OCI-LY3 (cell line): ENCODE data around the gene SHANK2.

Source experiments
- H2AFZ ChIP-seq: fragments of 200-600, 300-600 bp; shearing (Covaris generic); 2 replicates; pipeline ENCODE4 v1.6.0; 2014; ENCODE audit warnings: antibody characterized with exemption, low read depth, low read length
- H3K27ac ChIP-seq: fragments of 200-600, 300-600 bp; sonication (generic); 2 replicates; pipeline ENCODE4 v1.5.1; 2014; ENCODE audit warnings: mild to moderate bottlenecking, low read length, moderate library complexity, mixed read lengths
- H3K27me3 ChIP-seq: fragments of 200-600, 300-600 bp; sonication (generic); 2 replicates; pipeline ENCODE4 v1.6.1; 2014; ENCODE audit warnings: low read depth, low read length, mixed read lengths
- H3K36me3 ChIP-seq: fragments of 200-600, 300-600 bp; sonication (generic); replicated peaks from 2 replicates; pipeline ENCODE3; 2014; ENCODE audit warnings: low read depth, low read length, mixed read lengths
- H3K4me1 ChIP-seq: fragments of 300-600, 200-600 bp; sonication (generic); 2 replicates; pipeline ENCODE4 v1.6.1; 2014; ENCODE audit warnings: low read length, mixed read lengths
- H3K4me2 ChIP-seq: fragments of 200-600, 300-600 bp; sonication (generic); 2 replicates; pipeline ENCODE4 v1.6.1; 2014; ENCODE audit warnings: low read length, mixed read lengths
- H3K4me3 ChIP-seq: fragments of 300-600, 200-600 bp; sonication (generic); 2 replicates; pipeline ENCODE4 v1.5.1; 2014; ENCODE audit warnings: antibody characterized with exemption, mild to moderate bottlenecking, low read length, moderate library complexity
- H3K79me2 ChIP-seq: fragments of 300-600, 200-600 bp; shearing (Covaris generic); 2 replicates; pipeline ENCODE4 v1.6.1; 2014; ENCODE audit warnings: mild to moderate bottlenecking, low read length, mixed read lengths
- H3K9ac ChIP-seq: fragments of 300-600, 200-600 bp; shearing (Covaris generic); 2 replicates; pipeline ENCODE4 v1.6.0; 2014; ENCODE audit warnings: mild to moderate bottlenecking, low read length, moderate library complexity
- H3K9me3 ChIP-seq: fragments of 200-600, 300-600 bp; shearing (Covaris generic); 2 replicates; pipeline ENCODE4 v1.6.1; 2014; ENCODE audit warnings: low read length, mixed read lengths; ENCODE audit not compliant: insufficient read depth
- H4K20me1 ChIP-seq: fragments of 200-600, 300-600 bp; sonication (generic); 2 replicates; pipeline ENCODE4 v1.6.1; 2016; ENCODE audit warnings: low read length, mixed read lengths; ENCODE audit not compliant: insufficient read depth
- EZH2phosphoT487 ChIP-seq: fragments of 200-600 bp; shearing (Covaris generic); IDR thresholded peaks from 2 replicates; pipeline ENCODE4 v1.6.1; 2018; ENCODE audit warnings: antibody characterized with exemption, mixed run types, low read depth
- TF ChIP-seq, protein P1 (sequence below): fragments of 200-600, 300-600 bp; sonication (generic); IDR thresholded peaks from 2 replicates; pipeline ENCODE4 v1.5.1; 2014; ENCODE audit warnings: antibody characterized with exemption, low read length, low read depth

Gene SHANK2

DNA sequence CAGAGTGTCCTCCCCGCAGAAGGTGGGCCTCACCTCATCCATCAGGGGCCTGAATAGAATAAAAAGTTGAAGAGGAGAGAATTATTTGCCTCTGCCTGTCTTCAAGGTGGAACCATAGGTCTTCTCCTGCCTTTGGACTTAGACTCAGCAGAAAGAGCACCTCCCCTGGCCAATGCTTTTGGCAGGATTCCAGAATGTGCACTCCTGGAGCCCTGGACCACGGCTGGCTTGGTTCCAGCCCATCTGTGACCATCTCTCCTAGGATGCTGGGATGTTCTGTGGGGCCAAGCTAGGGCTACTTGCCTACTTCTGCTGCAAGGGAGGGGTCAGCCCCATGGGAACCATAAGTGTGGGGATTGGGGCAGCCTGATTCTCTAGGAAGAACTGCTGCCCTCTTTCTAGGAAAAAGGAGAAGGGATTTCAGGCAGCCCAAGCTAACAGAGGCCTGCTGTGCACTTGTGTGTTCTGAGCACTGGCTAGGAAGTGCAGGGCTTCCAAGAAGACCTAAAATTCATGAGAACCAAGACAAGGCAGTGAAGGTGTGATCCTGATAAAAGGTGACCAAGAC lies 32.2 kb upstream of the SHANK2 start:
- H2AFZ ChIP-seq, result no peak overlapping the region
- peaks cover 7% of the 10 kb centered on the region; the same call in 1 of the 2 replicates for H3K27me3 ChIP-seq
- no peak overlapping the region for H3K9ac ChIP-seq
- no peak overlapping the region for H3K4me3 ChIP-seq
- no peak overlapping the region for H3K4me2 ChIP-seq
- H3K79me2 ChIP-seq, result no peaks in the 10 kb centered on the region
- no peaks in the 10 kb centered on the region for H3K9me3 ChIP-seq
- H3K36me3 ChIP-seq, result no peaks in the 10 kb centered on the region
- no peaks in the 10 kb centered on the region for H3K4me1 ChIP-seq
- no peak overlapping the region for H3K27ac ChIP-seq
- H4K20me1 ChIP-seq, result no peaks in the 10 kb centered on the region
- TF ChIP-seq, protein P1, sequence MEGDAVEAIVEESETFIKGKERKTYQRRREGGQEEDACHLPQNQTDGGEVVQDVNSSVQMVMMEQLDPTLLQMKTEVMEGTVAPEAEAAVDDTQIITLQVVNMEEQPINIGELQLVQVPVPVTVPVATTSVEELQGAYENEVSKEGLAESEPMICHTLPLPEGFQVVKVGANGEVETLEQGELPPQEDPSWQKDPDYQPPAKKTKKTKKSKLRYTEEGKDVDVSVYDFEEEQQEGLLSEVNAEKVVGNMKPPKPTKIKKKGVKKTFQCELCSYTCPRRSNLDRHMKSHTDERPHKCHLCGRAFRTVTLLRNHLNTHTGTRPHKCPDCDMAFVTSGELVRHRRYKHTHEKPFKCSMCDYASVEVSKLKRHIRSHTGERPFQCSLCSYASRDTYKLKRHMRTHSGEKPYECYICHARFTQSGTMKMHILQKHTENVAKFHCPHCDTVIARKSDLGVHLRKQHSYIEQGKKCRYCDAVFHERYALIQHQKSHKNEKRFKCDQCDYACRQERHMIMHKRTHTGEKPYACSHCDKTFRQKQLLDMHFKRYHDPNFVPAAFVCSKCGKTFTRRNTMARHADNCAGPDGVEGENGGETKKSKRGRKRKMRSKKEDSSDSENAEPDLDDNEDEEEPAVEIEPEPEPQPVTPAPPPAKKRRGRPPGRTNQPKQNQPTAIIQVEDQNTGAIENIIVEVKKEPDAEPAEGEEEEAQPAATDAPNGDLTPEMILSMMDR, result no peak
- TF ChIP-seq EZH2phosphoT487, result no peak

DNA sequence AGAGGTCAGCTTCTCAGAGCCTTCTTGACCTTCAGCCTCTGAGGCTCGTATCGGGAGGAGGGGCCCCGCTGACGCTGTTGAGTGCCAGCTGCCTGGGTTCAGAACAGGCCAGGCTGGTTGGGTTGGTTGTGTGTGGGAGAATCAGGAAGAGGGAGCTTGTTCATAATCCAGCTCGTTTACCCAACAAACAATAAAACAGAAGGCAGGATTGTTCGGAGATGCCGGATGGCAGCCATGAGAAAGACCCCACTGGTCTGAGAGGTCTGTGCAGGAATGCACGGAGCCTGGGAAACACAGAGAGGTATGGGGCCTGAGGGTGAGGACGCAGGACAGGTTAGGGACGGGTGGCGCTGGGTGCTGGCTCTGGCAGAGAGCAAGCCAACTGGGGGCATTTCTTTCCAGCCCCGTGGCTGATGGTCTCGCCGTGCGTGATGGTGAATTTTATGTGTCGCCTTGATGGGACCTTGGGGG lies 31.6 kb upstream of the SHANK2 start:
- H3K4me1 ChIP-seq, result no peaks in the 10 kb centered on the region
- no peak overlapping the region for H3K27ac ChIP-seq
- H3K9me3 ChIP-seq, result no peaks in the 10 kb centered on the region
- no peak overlapping the region for H3K4me2 ChIP-seq
- H3K9ac ChIP-seq, result no peak overlapping the region
- no peaks in the 10 kb centered on the region for H4K20me1 ChIP-seq
- TF ChIP-seq EZH2phosphoT487, result no peak
- no peak overlapping the region for H3K4me3 ChIP-seq
- no peaks in the 10 kb centered on the region for H3K79me2 ChIP-seq
- H3K27me3 ChIP-seq, result peaks cover 7% of the 10 kb centered on the region; the same call in 1 of the 2 replicates
- no peaks in the 10 kb centered on the region for H3K36me3 ChIP-seq
- no peak overlapping the region for H2AFZ ChIP-seq

DNA sequence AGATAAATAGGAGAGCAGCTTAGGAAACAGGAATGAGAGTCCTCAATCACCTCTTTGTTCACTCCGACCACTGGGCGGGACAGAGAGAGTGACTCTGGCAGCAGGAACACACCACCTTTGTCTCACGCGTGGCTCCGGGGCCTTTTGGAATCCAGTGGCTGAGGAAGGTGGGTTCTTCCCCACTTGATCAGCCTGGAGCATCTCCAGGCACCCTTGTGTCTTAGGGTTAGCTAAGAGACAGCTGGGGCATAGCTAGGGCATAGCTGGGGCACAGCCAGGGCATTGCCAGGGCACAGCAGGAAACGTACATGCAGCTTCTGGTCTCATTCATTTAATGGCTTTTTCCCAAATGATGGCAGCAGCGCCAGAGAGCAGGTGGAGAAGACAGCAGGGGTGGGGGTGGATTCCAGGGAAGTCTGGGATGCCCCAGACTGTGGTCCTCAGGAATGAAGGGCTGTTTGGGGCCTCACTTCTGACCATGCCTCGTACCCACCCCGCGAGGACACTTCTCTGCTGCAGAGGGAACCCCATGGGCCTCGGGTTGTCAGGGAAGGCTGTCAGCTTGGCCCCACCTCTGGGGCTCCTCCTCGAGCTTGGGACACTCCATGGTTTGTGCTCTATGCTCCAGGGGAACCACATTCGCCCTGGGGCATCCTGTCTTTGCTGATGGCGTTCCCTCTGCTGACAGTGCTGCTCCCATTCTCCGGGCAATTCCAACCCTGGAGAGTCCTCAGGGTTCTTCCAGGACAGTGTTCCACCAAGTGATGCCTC lies 30.4 kb upstream of the SHANK2 start:
- H3K4me2 ChIP-seq, result no peak overlapping the region
- H3K9ac ChIP-seq, result no peak overlapping the region
- no peak overlapping the region for H3K27ac ChIP-seq
- no peaks in the 10 kb centered on the region for H3K4me1 ChIP-seq
- H3K79me2 ChIP-seq, result no peaks in the 10 kb centered on the region
- H2AFZ ChIP-seq, result no peak overlapping the region
- H3K27me3 ChIP-seq, result peaks cover 7% of the 10 kb centered on the region; the same call in 1 of the 2 replicates
- no peaks in the 10 kb centered on the region for H3K9me3 ChIP-seq
- no peak for TF ChIP-seq EZH2phosphoT487
- TF ChIP-seq, protein P1, result no peak
- no peak overlapping the region for H3K4me3 ChIP-seq
- no peaks in the 10 kb centered on the region for H4K20me1 ChIP-seq
- H3K36me3 ChIP-seq, result no peaks in the 10 kb centered on the region

DNA sequence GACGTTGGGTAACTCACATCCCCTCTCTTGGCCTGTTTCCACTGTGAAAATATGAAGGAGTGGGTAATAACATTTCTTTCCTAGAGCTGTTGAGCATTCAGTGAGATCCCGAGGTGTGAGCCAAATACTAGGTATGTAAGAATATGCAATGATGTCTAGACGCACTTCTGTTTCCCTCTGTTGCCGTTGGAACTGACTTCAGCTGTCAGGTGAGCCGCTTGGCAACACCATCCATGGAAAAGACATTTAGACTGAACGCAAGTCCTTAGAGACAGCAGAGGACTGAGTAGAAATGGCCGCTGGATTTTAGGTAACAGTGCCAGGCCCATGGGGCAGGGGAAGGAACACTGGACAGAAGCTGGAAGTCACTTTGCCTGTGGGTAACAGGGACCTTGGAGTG lies 29.5 kb upstream of the SHANK2 start:
- no peak overlapping the region for H3K27ac ChIP-seq
- H4K20me1 ChIP-seq, result no peaks in the 10 kb centered on the region
- H3K9ac ChIP-seq, result no peak overlapping the region
- no peaks in the 10 kb centered on the region for H3K79me2 ChIP-seq
- no peaks in the 10 kb centered on the region for H3K36me3 ChIP-seq
- H3K4me3 ChIP-seq, result no peak overlapping the region
- H3K9me3 ChIP-seq, result no peaks in the 10 kb centered on the region
- no peaks in the 10 kb centered on the region for H3K27me3 ChIP-seq
- TF ChIP-seq EZH2phosphoT487, result no peak
- TF ChIP-seq, protein P1, result no peak
- H3K4me1 ChIP-seq, result no peaks in the 10 kb centered on the region
- no peak overlapping the region for H2AFZ ChIP-seq
- no peak overlapping the region for H3K4me2 ChIP-seq
